HepG2 (cell line): ENCODE results near the gene CRHR1. TPM values are rescaled to one million over a fixed set of nuclear protein-coding genes. Genes with fewer than 3 reads are reported as not detected.
A peak's percentile ranks its signal among the peaks of the same experiment; 100 is the strongest.

Experiments used
- ATAC-seq: fragments of 200-7000 bp; cut with Tn5 transposase; 3 replicates; pipeline ENCODE4 v1.9.1; 2020; ENCODE audit warnings: mild to moderate bottlenecking, moderate library complexity
- BruUV-seq: library from RNA; stranded (reverse); fragments of 400-500 nt; replicated peaks from 2 replicates; lab custom pipeline; 2021; lab: Mats Ljungman, UMichigan
- CTCF ChIA-PET: fragments of 300-600 bp; formaldehyde crosslinking; extraction: SDS; loops from one replicate; lab custom pipeline; 2021; ENCODE audit warnings: low total read pairs, inconsistent platforms, low intra/inter-chr PET ratio; lab: Yijun Ruan, JAX
- POLR2A ChIA-PET: fragments of 350-600 bp; sonication (Branson Sonifier 250); formaldehyde crosslinking; loops from one replicate; lab custom pipeline; 2020; ENCODE audit warnings: antibody characterized with exemption, inconsistent platforms; lab: Yijun Ruan, JAX
- DNase-seq: peaks from one replicate; pipeline ENCODE4 v3.0.0-alpha.2; 2015; ENCODE audit warnings: low spot score
- FAIRE-seq: peaks from 3 replicates; lab custom pipeline; 2011; peaks lifted over from hg19 to GRCh38; lab: Jason Lieb, UNC
- H2AFZ ChIP-seq: one replicate; pipeline ENCODE4 v1.6.1; 2011; ENCODE audit warnings: low read length, inconsistent platforms
- H3K27ac ChIP-seq: fragments of 300-600 bp; 3 replicates; pipeline ENCODE4 v1.8.0; 2011; ENCODE audit warnings: mixed run types, mild to moderate bottlenecking, mixed read lengths, low read length, inconsistent platforms; ENCODE audit not compliant: insufficient read depth; ENCODE audit errors: extremely low read length
- H3K27me3 ChIP-seq, 2 experiments: fragments of 200-600 bp in 1 of 2; 2 replicates in 1 of 2; 3 replicates in 1 of 2; pipeline versions ENCODE4 v1.6.0 to v1.8.0; 2011; ENCODE audit warnings: low read length in 2 of 2, mild to moderate bottlenecking in 2 of 2, moderate library complexity in 2 of 2, inconsistent platforms in 1 of 2; ENCODE audit not compliant: insufficient read depth in 2 of 2, control insufficient read depth in 1 of 2
- H3K36me3 ChIP-seq, 2 experiments: fragments of 200-600 bp in 1 of 2; replicated peaks in 1 of 2; 2 replicates in 1 of 2; 3 replicates in 1 of 2; pipeline versions ENCODE4 v1.5.1 to v1.8.0; 2011; ENCODE audit warnings: low read length in 2 of 2, inconsistent platforms in 1 of 2; ENCODE audit not compliant: insufficient read depth in 2 of 2, control insufficient read depth in 1 of 2
- H3K4me1 ChIP-seq: 2 replicates; pipeline ENCODE4 v1.5.1; 2012; ENCODE audit warnings: low read length, inconsistent platforms; ENCODE audit not compliant: insufficient read depth
- H3K4me2 ChIP-seq: 2 replicates; pipeline ENCODE4 v1.6.0; 2011; ENCODE audit warnings: low read depth, low read length, inconsistent platforms
- H3K4me3 ChIP-seq, 3 experiments: fragments of 200-600 bp in 1 of 3; sonication (generic), shearing (Covaris generic) in 1 of 3; replicated peaks in 1 of 3; 2 replicates each; pipeline ENCODE4 v1.5.1; 2011 to 2016; ENCODE audit warnings: low read length in 3 of 3, inconsistent platforms in 2 of 3, low read depth in 2 of 3, mild to moderate bottlenecking in 2 of 3, control low read depth in 1 of 3, mixed read lengths in 1 of 3; ENCODE audit not compliant: insufficient read depth in 1 of 3
- H3K79me2 ChIP-seq: one replicate; pipeline ENCODE4 v1.6.1; 2011; ENCODE audit warnings: low read length, inconsistent platforms; ENCODE audit not compliant: insufficient read depth
- H3K9ac ChIP-seq: 2 replicates; pipeline ENCODE4 v1.6.0; 2011; ENCODE audit warnings: mild to moderate bottlenecking, low read depth, low read length, inconsistent platforms; ENCODE audit not compliant: insufficient read depth
- H3K9me3 ChIP-seq: 2 replicates; pipeline ENCODE4 v1.5.1; 2012; ENCODE audit warnings: mild to moderate bottlenecking, low read length
- H4K20me1 ChIP-seq: 2 replicates; pipeline ENCODE4 v1.6.0; 2011; ENCODE audit warnings: inconsistent platforms, mild to moderate bottlenecking, low read length, moderate library complexity; ENCODE audit not compliant: insufficient read depth
- CTCF ChIP-seq: sonication (generic); formaldehyde crosslinking; IDR thresholded peaks from 2 replicates; pipeline ENCODE4 v1.5.0; 2020; ENCODE audit warnings: mild to moderate bottlenecking, missing genetic modification reagents, moderate library complexity
- ZNF362 ChIP-seq: sonication (generic); formaldehyde crosslinking; IDR thresholded peaks from 2 replicates; pipeline ENCODE4 v1.4.0; 2020; ENCODE audit warnings: missing genetic modification reagents, mild to moderate bottlenecking, borderline replicate concordance
- WGBS: methylation state at CpG from one replicate; pipeline ENCODE4 v1.1.6; 2017; ENCODE audit warnings: low lambda C conversion rate; 5-methylcytosine and 5-hydroxymethylcytosine counted together
- in situ Hi-C: cut with HindIII; loops from 2 replicates; pipeline ENCODE4 v1.10.0; 2017; ENCODE audit warnings: low pct_unique_long_range_greater_than_20kb; ENCODE audit not compliant: extremely low pct_ligation_motif_present
- intact Hi-C: fragments of 100-400 bp; cut with micrococcal nuclease; formaldehyde crosslinking; loops from one replicate; pipeline ENCODE4 v1.10.0; 2022; ENCODE audit not compliant: unreplicated experiment
- polyA plus RNA-seq, 8 experiments: library from polyadenylated mRNA; depleted of rRNA in 3 of 8; stranded (reverse) in 7 of 8; unstranded in 1 of 8; fragments of >200 nt; fragmentation: Illumina TruSeq in 4 of 8; extraction: Trizol in 4 of 8; gene quantifications; 2 replicates each; pipeline versions ENCODE4 v1.2.1 to v1.2.3, GENCODE V29; 2011 to 2016; ENCODE audit warnings: low read depth in 4 of 8, missing spikeins in 1 of 8, mixed read lengths in 1 of 8; ENCODE audit not compliant: insufficient read depth in 1 of 8
- total RNA-seq, 5 experiments: library from RNA; depleted of rRNA; stranded (reverse); fragments of >200 nt; fragmentation: Illumina TruSeq; extraction: Trizol; gene quantifications; 2 replicates each; pipeline ENCODE4 v1.2.3, GENCODE V29; 2016; ENCODE audit warnings: low read depth in 1 of 5

Gene CRHR1
- total and polyA plus RNA-seq, 2 of the 13 experiments (the other 11 are each of a cell fraction or from before 2014, with no cell fraction given), result not detected

- H3K9me3 ChIP-seq, result no peaks in the 10 kb centered on the region
- H3K4me2 ChIP-seq, result no peak overlapping the region
- no peaks in the 10 kb centered on the region for H3K36me3 ChIP-seq
- H3K79me2 ChIP-seq, result no peaks in the 10 kb centered on the region
- H3K27me3 ChIP-seq, result peaks cover 6 to 49% of the 10 kb centered on the region in 2 experiments; a peak in 4 of 5 replicates
- CTCF ChIA-PET, result no interaction called here
- no peak overlapping the region for H2AFZ ChIP-seq
- H3K27ac ChIP-seq, result no peak overlapping the region
- no peak; the same call in 2 of the 3 replicates for ATAC-seq
- H3K4me1 ChIP-seq, result no peaks in the 10 kb centered on the region
- BruUV-seq, result no TSS peak
- no peak overlapping the region for H3K9ac ChIP-seq
- POLR2A ChIA-PET, result no interaction called here
- DNase-seq, result no peak
- H3K4me3 ChIP-seq, result no peak overlapping the region
- intact Hi-C loops (no loop called here), in situ Hi-C loops (no loop called here)
- no peak for FAIRE-seq
- TF ChIP-seq ZNF362 (CRISPR knock-in tag) (no peak), CTCF (CRISPR knock-in tag) (0 out of 2 replicates have a peak, but pooled peaks have one; percentile 15)
- WGBS, result 3% methylated on average over 12 of the region's 12 CpGs
- no peaks in the 10 kb centered on the region for H4K20me1 ChIP-seq
These were observed 27.7 kb upstream of the CRHR1 start for GRCh38 chr17:45756266-45756991.
